Large intestine (tissue), 3 donors: ENCODE data around the gene SH3TC1. TPM values are rescaled to one million over a fixed set of nuclear protein-coding genes. Genes with fewer than 3 reads are reported as not detected.

Experiments
- DNase-seq, 2 donors: peaks; one replicate each; pipeline versions ENCODE4 v3.0.0 to v3.0.0-alpha.2; 2013
- H3K27ac ChIP-seq: one replicate; pipeline ENCODE4 v1.5.1; 2013; ENCODE audit warnings: low read length
- H3K27me3 ChIP-seq: 2 replicates; pipeline ENCODE4 v1.6.1; 2013; ENCODE audit warnings: low read length; ENCODE audit not compliant: control insufficient read depth, insufficient read depth
- H3K36me3 ChIP-seq: 2 replicates; pipeline ENCODE4 v1.6.1; 2013; ENCODE audit warnings: low read length; ENCODE audit not compliant: control insufficient read depth, insufficient read depth
- H3K4me1 ChIP-seq: one replicate; pipeline ENCODE4 v1.6.1; 2013; ENCODE audit warnings: low read length; ENCODE audit not compliant: control insufficient read depth, insufficient read depth
- H3K4me3 ChIP-seq: one replicate; pipeline ENCODE4 v1.5.1; 2013; ENCODE audit warnings: low read length
- H3K9me3 ChIP-seq: one replicate; pipeline ENCODE4 v1.6.1; 2013; ENCODE audit warnings: mild to moderate bottlenecking, low read depth, low read length, moderate library complexity; ENCODE audit not compliant: control insufficient read depth
- WGBS: methylation state at CpG from one replicate; pipeline ENCODE4 v1.1.5; 2013; ENCODE audit warnings: low lambda C conversion rate; ENCODE audit not compliant: insufficient coverage; 5-methylcytosine and 5-hydroxymethylcytosine counted together
- polyA plus RNA-seq: library from polyadenylated mRNA; unstranded; fragments of 120-200 nt; gene quantifications from one replicate; pipeline ENCODE4 v1.2.1, GENCODE V29; 2013

Gene SH3TC1
- polyA plus RNA-seq, 1 donor, result 21.1 TPM

DNA sequence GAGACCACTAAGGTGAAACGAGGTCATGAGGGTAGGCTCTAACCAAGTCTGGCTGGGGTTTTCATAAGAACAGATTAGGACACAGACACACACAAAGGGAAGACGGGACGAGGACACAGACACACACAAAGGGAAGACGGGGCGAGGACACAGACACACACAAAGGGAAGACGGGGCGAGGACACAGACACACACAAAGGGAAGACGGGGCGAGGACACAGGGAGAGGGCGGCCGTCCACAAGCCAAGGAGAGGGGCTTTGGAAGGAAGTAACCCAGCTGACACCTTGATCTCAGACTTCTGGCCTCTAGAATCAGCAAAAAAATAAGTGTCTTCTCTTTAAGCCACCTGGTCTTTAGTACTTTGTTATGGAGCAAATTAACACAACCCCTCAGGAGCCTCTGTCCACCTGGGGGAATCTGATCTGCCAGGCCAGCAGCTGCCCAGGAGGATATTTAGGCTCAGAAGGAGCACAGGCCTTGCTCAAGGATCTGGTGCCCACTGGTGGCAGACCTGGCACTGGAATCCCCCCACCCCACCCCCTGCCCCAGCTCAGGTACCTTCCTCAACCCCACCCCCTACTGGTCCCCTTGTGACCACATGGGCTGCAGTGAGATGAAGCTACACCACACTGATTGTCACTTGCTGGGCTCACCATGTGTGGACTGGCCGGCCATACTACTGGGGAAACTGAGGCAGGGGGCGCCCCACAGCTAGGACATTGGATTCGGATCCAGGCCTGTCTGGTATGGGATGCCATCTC is 43.2 kb upstream of the SH3TC1 start:
- no peak overlapping the region for H3K27ac ChIP-seq
- H3K27me3 ChIP-seq, result peaks cover 40% of the 10 kb centered on the region
- H3K9me3 ChIP-seq, result peaks cover 8% of the 10 kb centered on the region
- H3K4me3 ChIP-seq, result no peak overlapping the region
- peaks cover 4% of the 10 kb centered on the region for H3K4me1 ChIP-seq
- no peaks in the 10 kb centered on the region for H3K36me3 ChIP-seq
- no CpG with 5 or more reads among the region's 14 CpGs for whole genome bisulfite sequencing
- no peak for DNase-seq

DNA sequence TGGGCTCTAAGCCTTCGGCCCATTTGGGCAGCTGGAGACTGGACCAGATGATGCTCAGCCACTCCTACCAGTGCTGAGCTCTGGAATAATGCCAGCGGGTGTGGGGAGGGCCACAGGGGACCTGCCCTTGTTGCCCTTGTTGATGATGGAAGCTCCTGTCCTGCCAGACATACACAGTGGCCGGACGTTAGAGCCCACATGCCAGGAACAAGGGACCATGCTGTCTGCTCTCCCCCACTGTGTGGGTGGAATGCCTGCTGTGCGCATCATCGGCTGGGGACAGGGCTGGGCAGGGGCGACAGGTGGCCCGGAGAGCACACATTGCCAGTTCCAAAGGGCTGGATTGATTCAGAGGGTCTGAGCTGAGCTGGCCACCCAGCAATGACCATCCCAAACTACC is 42.5 kb upstream of the SH3TC1 start:
- peaks cover 4% of the 10 kb centered on the region for H3K4me1 ChIP-seq
- no CpG with 5 or more reads among the region's 8 CpGs for WGBS
- no peak overlapping the region for H3K4me3 ChIP-seq
- H3K9me3 ChIP-seq, result peaks cover 8% of the 10 kb centered on the region
- H3K27me3 ChIP-seq, result peaks cover 40% of the 10 kb centered on the region
- H3K36me3 ChIP-seq, result no peaks in the 10 kb centered on the region
- H3K27ac ChIP-seq, result no peak overlapping the region
- DNase-seq, result no peak

- Histone ChIP-seq H3K36me3 (no peaks in the 10 kb centered on the region), H3K9me3 (peaks cover 8% of the 10 kb centered on the region), H3K27me3 (peaks cover 40% of the 10 kb centered on the region), H3K4me1 (peaks cover 4% of the 10 kb centered on the region), H3K27ac (no peak overlapping the region), H3K4me3 (peak overlapping the region; percentile 44)
- DNase-seq, result peak in 1 of 2 donors; percentile 26
- no CpG with 5 or more reads among the region's 15 CpGs for WGBS
Measured at GRCh38 chr4:8157496-8157895, 41.6 kb upstream of the SH3TC1 start.

DNA sequence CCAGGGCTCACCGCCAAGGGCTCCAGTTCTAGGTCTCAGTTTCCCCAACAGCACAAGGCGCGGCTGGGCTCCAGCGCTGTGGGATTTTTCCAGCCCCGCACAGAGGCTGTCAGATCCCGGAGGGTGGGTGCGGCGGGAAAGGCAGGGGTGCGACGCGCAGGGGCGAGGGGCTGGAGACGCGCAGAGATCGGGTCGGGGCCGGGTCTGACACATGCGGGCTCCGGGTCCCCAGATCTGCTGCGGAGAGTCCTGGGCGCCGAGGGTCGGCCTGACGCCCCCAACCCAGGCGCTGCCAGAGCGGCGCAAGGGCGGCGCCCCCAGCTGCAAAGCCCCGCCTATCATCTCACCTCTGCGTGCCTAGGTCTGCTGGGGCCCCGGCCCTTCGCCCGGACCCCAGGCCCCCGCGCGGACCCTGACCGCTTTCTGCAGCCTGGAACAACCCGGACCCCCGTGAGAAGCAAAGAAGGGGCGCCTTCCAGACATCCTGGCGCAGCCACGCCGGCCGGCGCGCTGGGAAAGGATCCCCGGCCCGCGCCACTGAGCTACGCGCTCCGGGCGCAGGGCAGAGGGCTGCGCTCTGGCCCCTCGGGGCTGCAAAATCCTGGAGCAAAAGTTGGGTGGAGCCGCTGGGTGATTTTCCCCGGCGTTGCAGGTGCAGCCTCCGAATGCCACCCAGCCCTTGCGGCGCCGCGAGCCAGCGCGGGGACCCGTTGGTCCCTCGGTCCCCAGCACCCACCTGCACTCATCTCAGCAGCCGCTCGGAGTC is 41.0 kb upstream of the SH3TC1 start:
- Histone ChIP-seq H3K9me3 (peaks cover 8% of the 10 kb centered on the region), H3K27ac (no peak overlapping the region), H3K4me3 (peak overlapping the region; percentile 44), H3K36me3 (no peaks in the 10 kb centered on the region), H3K4me1 (peaks cover 4% of the 10 kb centered on the region), H3K27me3 (peaks cover 38% of the 10 kb centered on the region)
- WGBS, result no CpG with 5 or more reads among the region's 70 CpGs
- DNase-seq, result peak in 1 of 2 donors; percentile 19

- WGBS, result no CpG with 5 or more reads among the region's 96 CpGs
- peaks cover 41% of the 10 kb centered on the region for H3K27me3 ChIP-seq
- H3K36me3 ChIP-seq, result no peaks in the 10 kb centered on the region
- peak; percentile 97 to 98 for DNase-seq
- H3K4me1 ChIP-seq, result peaks cover 4% of the 10 kb centered on the region
- H3K9me3 ChIP-seq, result peaks cover 8% of the 10 kb centered on the region
- H3K4me3 ChIP-seq, result peak within 1 kb of the TSS; percentile 76
- no peak within 1 kb of the TSS for H3K27ac ChIP-seq
Measured at GRCh38 chr4:8158710-8159536, 40.2 kb upstream of the SH3TC1 start, which contains the start of gene ABLIM2. TSS of gene ABLIM2 (minus strand) at chr4:8158813. CDS start at chr4:8158689, 124 bp downstream.

- no peak overlapping the region for H3K27ac ChIP-seq
- H3K27me3 ChIP-seq, result peaks cover 41% of the 10 kb centered on the region
- H3K4me3 ChIP-seq, result peak overlapping the region; percentile 76
- peak in 1 of 2 donors; percentile 9 for DNase-seq
- no peaks in the 10 kb centered on the region for H3K36me3 ChIP-seq
- peaks cover 4% of the 10 kb centered on the region for H3K4me1 ChIP-seq
- WGBS, result no CpG with 5 or more reads among the region's 13 CpGs
- peaks cover 8% of the 10 kb centered on the region for H3K9me3 ChIP-seq
Measured at GRCh38 chr4:8159537-8160232, 39.4 kb upstream of the SH3TC1 start.

DNA sequence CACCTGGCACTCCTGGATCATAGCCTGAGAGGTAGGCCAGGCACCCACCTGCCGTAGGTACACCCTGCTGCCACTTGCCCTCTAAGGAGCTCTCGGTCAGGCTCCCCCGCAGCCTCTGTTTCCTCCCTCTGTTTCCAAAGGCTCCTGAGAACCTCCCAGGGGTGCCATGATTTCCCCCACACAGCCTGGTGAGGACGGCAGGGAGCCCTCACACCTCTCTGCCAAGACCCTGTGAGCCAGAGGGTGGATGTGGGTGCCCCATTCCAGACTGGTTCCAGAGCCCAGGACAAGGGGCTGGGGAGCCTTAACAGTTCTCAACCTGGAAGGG is 38.9 kb upstream of the SH3TC1 start:
- Histone ChIP-seq H3K9me3 (peaks cover 8% of the 10 kb centered on the region), H3K4me1 (peaks cover 4% of the 10 kb centered on the region), H3K36me3 (no peaks in the 10 kb centered on the region), H3K27ac (no peak overlapping the region), H3K4me3 (no peak overlapping the region), H3K27me3 (peaks cover 41% of the 10 kb centered on the region)
- no peak for DNase-seq
- no CpG with 5 or more reads among the region's 4 CpGs for WGBS

GRCh38 chr4:8160572-8160971 is 38.5 kb upstream of the SH3TC1 start:
- Histone ChIP-seq H3K27me3 (peaks cover 42% of the 10 kb centered on the region), H3K9me3 (peaks cover 8% of the 10 kb centered on the region), H3K27ac (no peak overlapping the region), H3K36me3 (no peaks in the 10 kb centered on the region), H3K4me3 (no peak overlapping the region), H3K4me1 (peaks cover 4% of the 10 kb centered on the region)
- WGBS, result no CpG with 5 or more reads among the region's 3 CpGs
- DNase-seq, result no peak

DNA sequence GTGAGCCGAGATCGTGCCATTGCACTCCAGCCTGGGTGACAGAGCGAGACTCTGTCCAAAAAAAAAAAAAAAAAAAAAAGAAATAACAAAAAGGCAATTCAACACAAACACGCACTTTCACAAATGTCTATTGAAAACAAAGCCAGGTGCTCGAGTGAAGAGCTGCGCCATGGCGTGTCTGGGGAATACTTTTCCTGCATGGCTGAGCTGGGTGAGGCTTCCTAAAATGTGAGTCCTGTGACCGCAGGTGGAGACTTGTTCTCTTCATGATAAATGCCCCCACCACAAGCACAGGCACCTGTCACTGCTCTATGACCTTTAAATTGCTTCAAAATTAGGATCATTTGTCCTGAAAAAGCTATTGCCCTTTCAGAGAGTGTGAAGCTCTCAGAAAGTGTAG is 36.5 kb upstream of the SH3TC1 start:
- Histone ChIP-seq H3K9me3 (peaks cover 11% of the 10 kb centered on the region), H3K4me3 (no peak overlapping the region), H3K27ac (no peak overlapping the region), H3K36me3 (no peaks in the 10 kb centered on the region), H3K4me1 (peaks cover 4% of the 10 kb centered on the region), H3K27me3 (peaks cover 29% of the 10 kb centered on the region)
- DNase-seq, result no peak
- WGBS, result no CpG with 5 or more reads among the region's 8 CpGs

DNA sequence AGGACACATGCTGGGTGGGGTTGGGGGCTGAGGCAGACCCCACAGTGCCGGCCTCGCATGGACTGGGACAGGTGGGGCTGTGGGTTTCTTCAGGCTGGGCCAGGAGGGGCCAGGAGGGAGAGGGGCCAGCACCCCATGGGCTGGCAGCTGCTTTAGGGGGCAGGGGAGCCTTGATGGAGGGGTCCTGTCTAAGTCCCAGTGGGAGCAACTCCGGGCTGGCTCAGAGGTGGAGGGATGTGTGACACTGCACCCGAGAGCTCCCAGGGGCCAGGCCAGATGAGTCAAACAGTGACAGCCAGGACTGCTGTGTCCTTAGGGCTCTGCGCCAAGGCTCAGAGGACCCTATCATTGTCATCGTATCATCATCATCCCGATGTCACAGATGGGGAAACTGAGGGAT is 36.1 kb upstream of the SH3TC1 start:
- no peak for DNase-seq
- Histone ChIP-seq H3K4me1 (peaks cover 4% of the 10 kb centered on the region), H3K4me3 (no peak overlapping the region), H3K9me3 (peaks cover 8% of the 10 kb centered on the region), H3K36me3 (no peaks in the 10 kb centered on the region), H3K27me3 (peaks cover 25% of the 10 kb centered on the region), H3K27ac (no peak overlapping the region)
- WGBS, result no CpG with 5 or more reads among the region's 7 CpGs
